RWPE2 (cell line): ENCODE measurements around the gene PFDN1.
"Not testable (repeated sequence)": the region's sequence is repeated elsewhere in the genome, so short reads cannot be mapped to it uniquely, and the experiment has no call there.

Experiments
- ATAC-seq: fragments of 200-7000 bp; cut with Tn5 transposase; 3 replicates; pipeline ENCODE4 v1.9.1; 2021; ENCODE audit warnings: low read depth
- DNase-seq: peaks from one replicate; pipeline ENCODE4 v3.0.0-alpha.2; 2020; ENCODE audit warnings: low spot score
- H3K27ac ChIP-seq: fragments of 450-650 bp; 2 replicates; pipeline ENCODE4 v1.5.1; 2017; ENCODE audit warnings: mild to moderate bottlenecking; ENCODE audit not compliant: poor library complexity, severe bottlenecking
- H3K27me3 ChIP-seq: fragments of 250-450 bp; sonication (Bioruptor Pico); 2 replicates; pipeline ENCODE4 v1.5.1; 2021; ENCODE audit warnings: mild to moderate bottlenecking, moderate library complexity; ENCODE audit not compliant: insufficient read depth, poor library complexity, severe bottlenecking
- H3K36me3 ChIP-seq: fragments of 250-450 bp; sonication (Bioruptor Pico); 2 replicates; pipeline ENCODE4 v1.5.1; 2020; ENCODE audit warnings: low read depth, mild to moderate bottlenecking, moderate library complexity
- H3K4me1 ChIP-seq: fragments of 250-450 bp; sonication (Bioruptor Pico); 2 replicates; pipeline ENCODE4 v1.5.1; 2021; ENCODE audit warnings: mild to moderate bottlenecking, moderate library complexity; ENCODE audit not compliant: insufficient read depth, poor library complexity, severe bottlenecking
- H3K4me3 ChIP-seq: fragments of 250-450 bp; sonication (Bioruptor Pico); 2 replicates; pipeline ENCODE4 v1.5.1; 2021; ENCODE audit warnings: mild to moderate bottlenecking, moderate library complexity; ENCODE audit not compliant: severe bottlenecking
- H3K9me3 ChIP-seq: fragments of 250-450 bp; sonication (Bioruptor Pico); 2 replicates; pipeline ENCODE4 v1.5.1; 2021; ENCODE audit warnings: mild to moderate bottlenecking, moderate library complexity; ENCODE audit not compliant: severe bottlenecking
- TF ChIP-seq, protein P1 (sequence below): fragments of 450-650 bp; IDR thresholded peaks from one replicate; pipeline ENCODE4 v1.5.1; 2017; ENCODE audit warnings: mild to moderate bottlenecking, moderate library complexity; ENCODE audit not compliant: poor library complexity, severe bottlenecking

The PFDN1 gene

DNA sequence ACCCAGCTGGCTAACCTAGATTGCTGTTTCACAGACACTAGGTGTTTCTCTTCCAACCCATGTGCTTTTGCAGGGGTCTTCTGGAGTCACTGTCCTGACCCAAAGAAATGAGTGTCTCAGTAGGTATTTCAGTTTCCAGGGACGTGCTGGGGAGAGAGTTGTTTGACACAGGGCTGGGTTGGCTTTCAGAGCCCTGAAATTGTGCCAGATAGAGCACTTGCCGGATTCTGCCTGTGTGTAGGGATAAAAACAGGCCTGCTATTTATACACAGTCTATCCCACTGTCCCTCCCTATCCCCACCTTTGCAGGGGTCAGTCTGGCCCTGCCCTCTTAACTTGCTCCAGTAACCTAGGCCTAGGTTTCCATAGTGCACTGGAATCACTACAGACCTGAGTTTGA is 44.5 kb upstream of the PFDN1 start:
- no peaks in the 10 kb centered on the region for H3K9me3 ChIP-seq
- ATAC-seq, result no peak
- TF ChIP-seq, protein P1, sequence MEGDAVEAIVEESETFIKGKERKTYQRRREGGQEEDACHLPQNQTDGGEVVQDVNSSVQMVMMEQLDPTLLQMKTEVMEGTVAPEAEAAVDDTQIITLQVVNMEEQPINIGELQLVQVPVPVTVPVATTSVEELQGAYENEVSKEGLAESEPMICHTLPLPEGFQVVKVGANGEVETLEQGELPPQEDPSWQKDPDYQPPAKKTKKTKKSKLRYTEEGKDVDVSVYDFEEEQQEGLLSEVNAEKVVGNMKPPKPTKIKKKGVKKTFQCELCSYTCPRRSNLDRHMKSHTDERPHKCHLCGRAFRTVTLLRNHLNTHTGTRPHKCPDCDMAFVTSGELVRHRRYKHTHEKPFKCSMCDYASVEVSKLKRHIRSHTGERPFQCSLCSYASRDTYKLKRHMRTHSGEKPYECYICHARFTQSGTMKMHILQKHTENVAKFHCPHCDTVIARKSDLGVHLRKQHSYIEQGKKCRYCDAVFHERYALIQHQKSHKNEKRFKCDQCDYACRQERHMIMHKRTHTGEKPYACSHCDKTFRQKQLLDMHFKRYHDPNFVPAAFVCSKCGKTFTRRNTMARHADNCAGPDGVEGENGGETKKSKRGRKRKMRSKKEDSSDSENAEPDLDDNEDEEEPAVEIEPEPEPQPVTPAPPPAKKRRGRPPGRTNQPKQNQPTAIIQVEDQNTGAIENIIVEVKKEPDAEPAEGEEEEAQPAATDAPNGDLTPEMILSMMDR, result no peak
- peak overlapping the region; percentile 46 for H3K27ac ChIP-seq
- peaks cover 16% of the 10 kb centered on the region for H3K36me3 ChIP-seq
- H3K4me3 ChIP-seq, result peak overlapping the region; percentile 46
- no peaks in the 10 kb centered on the region for H3K27me3 ChIP-seq
- DNase-seq, result no peak
- H3K4me1 ChIP-seq, result peaks cover 42% of the 10 kb centered on the region

DNA sequence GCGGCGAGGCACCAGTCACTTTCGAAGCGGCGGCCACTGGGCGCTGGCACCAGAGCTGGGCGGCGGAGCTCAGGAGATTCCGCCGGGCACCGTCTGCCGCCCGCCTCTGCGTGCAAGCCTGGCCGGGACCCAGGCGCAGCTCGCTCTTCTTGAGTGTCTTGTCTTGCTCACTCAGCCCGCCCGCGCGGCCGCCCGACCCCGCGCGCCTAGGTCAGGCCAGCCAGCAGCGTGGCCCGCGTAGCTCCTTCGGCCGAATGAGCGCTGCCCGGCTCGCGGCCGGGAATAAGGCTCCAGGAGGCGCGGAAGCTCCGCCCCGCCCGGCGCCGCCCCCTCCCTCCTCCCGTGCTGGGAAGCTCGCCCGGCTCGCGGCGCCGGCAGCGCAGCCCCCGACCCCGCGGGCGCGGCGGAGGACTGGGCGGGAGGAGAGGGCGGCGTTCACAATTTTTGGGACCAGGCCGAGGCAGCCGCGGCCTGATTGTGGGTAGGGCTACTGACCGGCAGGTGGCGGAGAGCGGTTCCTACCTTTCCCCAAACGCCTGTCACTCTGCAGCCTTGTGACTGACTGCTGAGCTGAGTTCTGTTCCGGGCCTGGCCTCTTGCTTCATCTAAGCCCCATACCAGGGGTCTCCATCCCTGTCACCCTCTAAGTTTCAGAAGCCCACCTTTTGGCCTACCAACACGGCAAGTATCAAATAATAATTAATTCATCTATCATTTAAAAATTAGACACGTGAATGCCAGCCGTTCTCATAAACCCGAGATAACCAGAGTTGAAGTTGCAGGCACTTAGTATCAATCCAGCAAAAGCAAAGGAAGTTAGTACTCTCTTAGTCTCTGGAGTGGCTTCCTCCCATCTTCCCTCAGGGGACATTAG is 43.7 kb upstream of the PFDN1 start, which contains the start of gene HBEGF:
TSS of gene HBEGF (minus strand) at position 256 of the 874 bp plus-strand sequence. CDS start 275 bp downstream, outside the sequence.
- DNase-seq (no peak), ATAC-seq (peak; percentile 54)
- Histone ChIP-seq H3K36me3 (peaks cover 22% of the 10 kb centered on the region), H3K27ac (peak within 1 kb of the TSS; percentile 46), H3K9me3 (no peaks in the 10 kb centered on the region), H3K27me3 (no peaks in the 10 kb centered on the region), H3K4me3 (peak within 1 kb of the TSS; percentile 46), H3K4me1 (peaks cover 42% of the 10 kb centered on the region)
- TF ChIP-seq, protein P1, result peak; percentile 53

GRCh38 chr5:140345919-140346347 is 43.0 kb upstream of the PFDN1 start:
- ATAC-seq (peak; percentile 4), DNase-seq (no peak)
- Histone ChIP-seq H3K4me1 (peaks cover 42% of the 10 kb centered on the region), H3K27me3 (no peaks in the 10 kb centered on the region), H3K36me3 (peaks cover 29% of the 10 kb centered on the region), H3K4me3 (peak overlapping the region; percentile 46), H3K27ac (peak overlapping the region; percentile 46), H3K9me3 (no peaks in the 10 kb centered on the region)
- TF ChIP-seq, protein P1, result peak; percentile 69

- Histone ChIP-seq H3K9me3 (no peaks in the 10 kb centered on the region), H3K27me3 (no peaks in the 10 kb centered on the region), H3K4me3 (peak overlapping the region; percentile 46), H3K4me1 (peaks cover 45% of the 10 kb centered on the region), H3K27ac (peak overlapping the region; percentile 46), H3K36me3 (peaks cover 33% of the 10 kb centered on the region)
- peak; percentile 67 for ATAC-seq
- TF ChIP-seq, protein P1, result no peak
- DNase-seq, result no peak
These were observed 42.0 kb upstream of the PFDN1 start for GRCh38 chr5:140344683-140345423.

DNA sequence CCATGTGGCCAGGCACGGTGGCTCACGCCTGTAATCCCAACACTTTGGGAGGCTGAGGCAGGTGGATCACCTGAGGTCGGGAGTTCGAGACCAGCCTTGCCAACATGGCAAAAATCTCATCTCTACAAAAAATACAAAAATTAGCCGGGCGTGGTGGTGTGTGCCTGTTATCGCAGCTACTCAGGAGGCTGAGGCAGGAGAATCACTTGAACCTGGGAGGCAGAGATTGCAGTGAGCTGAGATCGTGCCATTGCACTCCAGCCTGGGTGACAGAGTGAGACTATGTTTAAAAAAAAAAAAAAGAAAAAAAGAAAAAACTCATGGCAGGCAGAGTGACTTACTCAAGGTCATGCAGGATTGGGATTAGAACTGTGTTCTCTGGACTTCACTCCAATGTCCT is 40.9 kb upstream of the PFDN1 start:
- not testable (repeated sequence) for ATAC-seq, H3K27me3 ChIP-seq, H3K27ac ChIP-seq, H3K4me3 ChIP-seq, DNase-seq, H3K9me3 ChIP-seq
- Histone ChIP-seq H3K36me3 (peaks cover 40% of the 10 kb centered on the region), H3K4me1 (peaks cover 47% of the 10 kb centered on the region)
